HUDEP-2 (cell line): ENCODE measurements around the gene LINGO1.

Experiments
- DNase-seq, 76 experiments: peaks; one replicate each; lab custom pipeline; 2025; ENCODE audit not compliant: unreplicated experiment in 76 of 76; lab: John Stamatoyannopoulos, UW

Gene LINGO1

GRCh38 chr15:77632534-77633133 lies at the start of gene LINGO1:
LINGO1 (minus strand) TSS chr15:77632912; CDS start chr15:77632315, 597 bp downstream.
- DNase-seq = peak in 1 of 76 experiments; percentile 4

GRCh38 chr15:77681362-77681761 lies 48.6 kb upstream of the LINGO1 start:
- DNase-seq = no peak

- no peak for DNase-seq
Measured at GRCh38 chr15:77676569-77677375, 44.1 kb upstream of the LINGO1 start.

- DNase-seq = no peak
Measured at GRCh38 chr15:77675806-77676415, 43.2 kb upstream of the LINGO1 start.

- DNase-seq = no peak
Measured at GRCh38 chr15:77674327-77674726, 41.6 kb upstream of the LINGO1 start.

GRCh38 chr15:77673866-77674265 lies 41.2 kb upstream of the LINGO1 start:
- no peak for DNase-seq

GRCh38 chr15:77672135-77672534 lies 39.4 kb upstream of the LINGO1 start:
- no peak for DNase-seq

GRCh38 chr15:77671362-77672056 lies 38.8 kb upstream of the LINGO1 start:
- no peak for DNase-seq

GRCh38 chr15:77670558-77671361 lies 38.0 kb upstream of the LINGO1 start:
- DNase-seq = no peak

GRCh38 chr15:77669896-77670295 lies 37.2 kb upstream of the LINGO1 start:
- DNase-seq = no peak

GRCh38 chr15:77667338-77668234 lies 34.9 kb upstream of the LINGO1 start:
- DNase-seq = no peak

GRCh38 chr15:77666296-77666660 lies 33.6 kb upstream of the LINGO1 start:
- DNase-seq = no peak

- DNase-seq = no peak
Measured at GRCh38 chr15:77665530-77666295, 33.0 kb upstream of the LINGO1 start.

GRCh38 chr15:77664428-77664827 lies 31.7 kb upstream of the LINGO1 start:
- DNase-seq = no peak

GRCh38 chr15:77663256-77663655 lies 30.5 kb upstream of the LINGO1 start:
- no peak for DNase-seq

GRCh38 chr15:77659350-77660321 lies 26.9 kb upstream of the LINGO1 start:
- DNase-seq = peak in 58 of 76 experiments; percentile 2 to 78 (median 54)

- no peak for DNase-seq
Measured at GRCh38 chr15:77658304-77658703, 25.6 kb upstream of the LINGO1 start.
